HFF-Myc (cell line): Measurements from ENCODE around the gene UGT1A8.

Source experiments
- DNase-seq: peaks from one replicate; pipeline ENCODE4 v3.0.0-alpha.2; 2011; ENCODE audit warnings: low read depth; ENCODE audit errors: extremely low read depth
- H3K4me3 ChIP-seq: replicated peaks from 2 replicates; pipeline ENCODE4 v1.5.1; 2011; ENCODE audit warnings: low read depth, mild to moderate bottlenecking, control low read depth, low read length
- TF ChIP-seq, protein P1 (sequence below): IDR thresholded peaks from 2 replicates; pipeline ENCODE4 v1.5.1; 2012; ENCODE audit warnings: mild to moderate bottlenecking, low read depth, low read length, control low read depth; ENCODE audit errors: missing control alignments

The UGT1A8 gene

DNA sequence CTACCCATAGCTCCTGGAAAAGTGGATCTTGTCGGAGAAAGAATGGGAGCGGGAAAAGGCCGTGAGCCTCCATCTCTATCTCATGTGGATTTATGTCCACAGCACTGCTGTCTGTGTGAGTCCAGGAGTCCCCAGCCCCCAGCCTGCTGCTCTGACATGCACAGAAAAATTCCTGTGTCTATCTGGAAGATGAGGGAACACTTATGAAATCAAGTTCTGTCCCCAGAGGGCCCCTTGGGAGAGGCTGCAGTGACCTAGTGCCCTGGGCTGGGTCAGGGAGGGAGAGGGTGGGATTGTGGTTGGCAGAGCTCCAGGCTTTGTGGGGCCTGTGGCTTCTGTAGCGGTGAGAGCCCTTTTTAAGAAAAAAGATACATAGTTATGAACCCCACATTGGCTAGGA, 199.3 kb downstream of the UGT1A8 start:
- no peak for DNase-seq
- TF ChIP-seq, protein P1, sequence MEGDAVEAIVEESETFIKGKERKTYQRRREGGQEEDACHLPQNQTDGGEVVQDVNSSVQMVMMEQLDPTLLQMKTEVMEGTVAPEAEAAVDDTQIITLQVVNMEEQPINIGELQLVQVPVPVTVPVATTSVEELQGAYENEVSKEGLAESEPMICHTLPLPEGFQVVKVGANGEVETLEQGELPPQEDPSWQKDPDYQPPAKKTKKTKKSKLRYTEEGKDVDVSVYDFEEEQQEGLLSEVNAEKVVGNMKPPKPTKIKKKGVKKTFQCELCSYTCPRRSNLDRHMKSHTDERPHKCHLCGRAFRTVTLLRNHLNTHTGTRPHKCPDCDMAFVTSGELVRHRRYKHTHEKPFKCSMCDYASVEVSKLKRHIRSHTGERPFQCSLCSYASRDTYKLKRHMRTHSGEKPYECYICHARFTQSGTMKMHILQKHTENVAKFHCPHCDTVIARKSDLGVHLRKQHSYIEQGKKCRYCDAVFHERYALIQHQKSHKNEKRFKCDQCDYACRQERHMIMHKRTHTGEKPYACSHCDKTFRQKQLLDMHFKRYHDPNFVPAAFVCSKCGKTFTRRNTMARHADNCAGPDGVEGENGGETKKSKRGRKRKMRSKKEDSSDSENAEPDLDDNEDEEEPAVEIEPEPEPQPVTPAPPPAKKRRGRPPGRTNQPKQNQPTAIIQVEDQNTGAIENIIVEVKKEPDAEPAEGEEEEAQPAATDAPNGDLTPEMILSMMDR, result no peak

DNA sequence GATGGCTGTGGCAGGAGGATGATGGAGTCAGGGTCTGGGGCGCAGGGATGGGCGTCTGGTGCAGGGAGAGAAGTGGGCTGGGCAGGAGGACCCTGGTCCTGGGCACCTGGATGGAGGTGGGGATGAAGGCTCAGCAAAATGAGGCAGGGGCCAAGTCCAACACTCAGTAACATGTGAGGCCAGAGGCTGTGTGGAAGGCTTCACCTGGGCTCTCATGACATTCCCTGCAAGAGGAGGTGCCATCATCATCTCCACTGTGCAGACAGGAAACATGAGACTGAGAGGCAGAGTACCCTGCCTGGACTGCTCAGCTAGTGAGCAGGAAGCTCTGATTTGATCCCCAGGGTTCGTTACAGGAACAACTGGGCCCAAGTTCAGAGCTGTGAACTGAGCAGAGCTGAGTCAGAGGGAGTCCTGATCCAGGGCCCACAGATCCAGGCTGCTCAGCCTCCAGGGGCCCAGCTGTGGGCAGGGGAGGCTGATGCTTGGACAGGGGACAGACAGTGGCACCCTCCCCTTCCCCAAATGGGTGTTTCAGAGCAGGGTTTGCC, 200.0 kb downstream of the UGT1A8 start:
- TF ChIP-seq, protein P1, result no peak
- no peak for DNase-seq
- H3K4me3 ChIP-seq, result no peak overlapping the region

More for the DNA sequence above, 199.3 kb downstream of the UGT1A8 start:
- H3K4me3 ChIP-seq, result no peak overlapping the region

DNA sequence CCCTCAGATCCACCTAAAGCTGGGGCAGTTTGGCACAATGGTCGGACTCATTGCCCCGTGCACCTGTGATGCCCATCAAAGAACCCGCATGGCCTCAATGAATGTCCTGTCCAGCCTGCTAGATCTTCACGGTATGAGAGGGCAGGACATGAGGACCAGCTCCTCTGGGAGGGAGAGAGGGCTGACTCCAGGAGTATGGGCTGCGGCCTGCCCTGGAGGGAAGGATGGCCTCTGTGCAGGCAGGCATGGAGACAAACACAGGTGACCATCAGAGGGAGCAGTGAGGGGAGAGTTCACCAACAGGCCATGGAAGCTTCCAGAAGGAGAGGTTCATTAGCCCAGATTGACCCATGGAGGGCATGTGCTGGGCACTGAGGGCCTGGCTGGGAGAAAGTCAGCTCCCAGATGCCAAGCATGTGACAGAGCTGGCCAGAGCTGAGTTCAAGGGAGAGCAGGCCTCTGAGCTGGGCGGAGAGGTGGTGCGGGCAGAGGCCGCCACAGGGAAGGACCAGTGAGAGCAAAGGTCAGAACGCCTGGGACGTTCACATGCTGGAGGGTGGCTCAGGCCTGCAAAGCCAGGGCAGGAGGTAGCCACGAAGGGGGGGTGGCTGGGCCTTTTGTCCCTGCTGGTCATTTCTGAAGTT, 200.7 kb downstream of the UGT1A8 start:
- TF ChIP-seq, protein P1, result no peak
- no peak overlapping the region for H3K4me3 ChIP-seq
- DNase-seq, result no peak

DNA sequence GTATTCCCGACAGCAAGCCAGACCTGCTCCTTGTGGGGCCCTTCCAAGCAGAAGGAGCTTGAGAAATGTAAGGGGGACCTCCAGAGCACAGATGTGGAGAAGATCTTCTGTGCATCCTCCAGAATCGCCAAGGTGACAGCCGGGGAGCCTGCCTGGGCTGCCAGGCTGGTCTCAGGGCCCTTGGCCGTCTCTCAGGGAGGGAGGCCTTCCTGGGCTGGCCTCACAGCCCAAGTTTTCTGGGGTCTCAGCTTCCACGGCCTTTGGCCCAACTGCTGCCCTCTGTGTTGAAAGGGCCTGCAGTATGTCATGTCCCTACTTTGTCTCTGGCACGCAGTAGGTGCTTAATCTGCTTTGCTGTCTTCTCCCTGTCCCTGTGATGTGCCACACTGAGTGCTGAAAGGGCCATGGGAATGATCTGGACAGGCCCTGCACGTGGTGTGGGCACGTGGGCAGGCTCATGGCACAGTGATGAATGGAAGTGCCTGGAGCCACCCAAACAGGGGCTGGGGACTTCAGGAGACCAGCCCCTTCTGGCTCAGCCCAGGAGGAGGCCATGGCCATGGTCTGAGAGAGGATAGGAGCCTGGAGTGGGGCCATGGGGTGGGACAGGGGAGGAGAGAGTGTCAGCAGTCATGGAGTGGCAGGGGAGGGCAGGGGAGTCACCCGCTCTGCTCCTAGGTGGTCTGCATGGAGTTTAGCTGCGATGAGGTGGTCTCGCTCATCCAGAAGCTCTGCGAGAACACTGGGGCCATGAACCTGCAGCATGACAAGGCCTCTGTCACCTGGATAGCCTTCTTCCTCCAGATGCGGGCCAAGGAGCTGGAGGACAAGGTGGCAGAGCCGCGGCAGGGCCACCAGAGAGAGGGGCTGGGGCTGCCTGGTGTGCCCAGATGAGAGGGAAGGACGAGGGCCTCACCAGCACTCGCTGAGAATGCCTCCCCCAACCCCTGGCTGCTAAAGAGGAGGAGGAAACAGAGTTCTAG, 201.5 kb downstream of the UGT1A8 start:
- TF ChIP-seq, protein P1, result no peak
- DNase-seq, result no peak
- H3K4me3 ChIP-seq, result no peak overlapping the region

DNA sequence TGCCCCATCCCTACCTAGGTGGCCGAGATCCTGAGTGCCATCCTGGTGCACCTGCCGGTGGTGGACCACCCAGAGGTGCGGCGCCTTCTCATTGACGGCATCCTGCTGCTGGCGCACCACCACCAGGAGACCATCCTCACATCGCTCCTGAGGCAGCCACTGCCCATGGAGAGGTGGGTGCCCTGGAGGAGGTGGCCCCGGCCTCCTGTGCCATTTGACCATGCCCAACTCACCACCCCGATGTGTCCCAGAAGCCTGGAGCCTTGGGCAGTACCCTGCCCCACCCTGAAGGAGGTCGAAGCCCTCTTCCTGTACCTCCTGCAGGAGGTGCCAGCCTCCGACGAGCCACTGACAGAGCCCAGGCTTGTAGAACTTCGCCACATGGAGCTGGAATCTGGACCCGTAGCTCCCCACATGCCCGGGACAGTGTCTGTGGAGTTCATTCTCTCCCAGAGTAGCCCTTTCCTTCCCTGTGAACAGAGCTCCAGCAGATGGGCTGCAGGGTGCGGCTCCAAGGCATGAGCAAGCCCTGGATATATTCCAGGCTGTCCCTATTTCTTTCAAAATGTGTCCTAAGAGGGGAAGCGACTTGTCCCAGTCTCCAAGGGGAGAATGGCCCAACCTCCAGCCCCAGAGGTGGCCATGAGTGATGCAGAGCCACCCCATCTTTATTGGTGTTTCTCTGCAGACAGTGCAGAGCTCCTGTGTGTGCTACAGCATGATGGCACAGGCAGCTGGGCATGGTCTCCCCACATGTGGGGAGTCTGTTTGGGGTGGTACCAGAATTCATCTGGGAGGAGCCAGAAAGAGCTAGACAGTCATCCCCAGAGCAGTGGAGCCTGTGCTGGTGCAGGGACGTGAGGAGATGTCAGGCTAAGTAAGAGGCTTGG, 202.7 kb downstream of the UGT1A8 start:
- no peak overlapping the region for H3K4me3 ChIP-seq
- TF ChIP-seq, protein P1, result no peak
- no peak for DNase-seq

DNA sequence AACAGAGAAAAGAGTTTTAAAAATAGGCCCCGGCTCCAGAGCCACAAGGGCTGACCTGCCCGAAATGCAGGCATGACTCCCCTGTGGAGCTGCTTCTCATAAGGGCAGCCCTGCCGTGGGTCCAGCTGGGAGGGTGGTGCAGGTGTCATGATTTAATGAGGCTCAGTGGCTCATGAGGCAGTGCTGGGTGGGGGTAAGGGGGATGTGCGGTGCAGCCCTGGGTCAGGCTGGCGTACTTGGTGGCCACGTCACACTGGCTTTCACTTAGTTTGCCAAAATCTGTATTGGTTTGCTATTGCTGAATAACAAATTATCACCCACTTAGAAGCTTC, 203.3 kb downstream of the UGT1A8 start:
- no peak overlapping the region for H3K4me3 ChIP-seq
- DNase-seq, result no peak
- TF ChIP-seq, protein P1, result no peak
